HG03196 (cell line): ENCODE data around the gene LIN7A.

Experiments
- ATAC-seq: cut with Tn5 transposase; IDR thresholded peaks from one replicate; pipeline ENCODE4 v1.9.1; 2021; ENCODE audit not compliant: unreplicated experiment

LIN7A gene

DNA sequence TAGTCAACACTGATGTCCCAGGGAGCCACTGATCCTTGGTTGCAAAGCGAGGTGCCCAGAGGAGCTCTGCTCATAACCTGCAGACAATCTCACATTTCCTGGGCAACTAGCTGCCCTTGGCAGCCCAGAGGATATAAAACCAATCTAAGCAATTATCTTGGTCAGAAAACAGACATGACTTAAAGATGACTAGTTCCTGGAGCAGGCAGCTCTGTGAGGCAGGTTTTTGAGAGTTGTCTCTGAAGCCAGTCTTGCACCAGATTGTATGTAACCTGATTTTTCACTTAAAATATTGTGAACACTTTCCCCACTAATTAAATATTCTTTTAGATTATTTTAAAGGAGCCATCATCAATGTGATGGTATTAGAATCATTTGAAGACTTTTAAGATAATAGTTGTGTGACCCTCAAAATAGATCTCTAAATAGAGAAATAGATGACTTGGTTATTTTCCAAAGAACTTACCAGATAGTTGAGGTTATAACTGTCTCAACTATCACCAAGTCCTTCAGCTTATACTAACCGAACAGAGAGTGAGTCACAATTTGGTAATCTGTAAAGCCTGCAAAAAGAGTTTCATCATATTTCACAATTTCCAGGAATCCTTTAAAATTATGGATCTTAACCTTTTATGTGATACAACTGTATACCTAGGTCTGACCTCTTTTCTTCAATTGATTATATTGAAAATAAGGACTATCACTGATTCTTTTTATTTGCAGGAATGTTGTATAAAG lies 75.9 kb downstream of the LIN7A start:
- ATAC-seq = no peak

- no peak for ATAC-seq
These were observed 76.8 kb downstream of the LIN7A start for GRCh38 chr12:80860928-80861327.

DNA sequence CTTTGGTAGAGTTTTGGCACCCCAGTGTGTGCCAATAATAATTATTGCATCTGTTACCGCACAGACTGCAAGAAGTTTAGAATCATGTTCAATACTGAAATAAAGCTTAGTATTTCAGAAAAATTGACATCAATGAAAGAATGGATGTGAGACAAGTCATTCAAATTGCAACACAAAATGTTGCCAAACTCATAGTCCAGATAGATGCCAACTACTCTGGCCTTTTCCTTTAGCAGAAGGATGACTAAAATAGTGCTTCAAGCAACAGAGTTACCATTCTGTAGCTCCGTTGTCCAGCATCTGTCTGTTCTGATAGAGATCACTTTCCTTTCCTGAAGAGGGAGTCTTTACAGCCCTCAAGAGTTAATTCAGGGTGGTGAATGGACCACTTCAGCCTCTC lies 77.5 kb downstream of the LIN7A start:
- no peak for ATAC-seq

- ATAC-seq = no peak
These were observed 79.4 kb downstream of the LIN7A start for GRCh38 chr12:80858356-80858755.

DNA sequence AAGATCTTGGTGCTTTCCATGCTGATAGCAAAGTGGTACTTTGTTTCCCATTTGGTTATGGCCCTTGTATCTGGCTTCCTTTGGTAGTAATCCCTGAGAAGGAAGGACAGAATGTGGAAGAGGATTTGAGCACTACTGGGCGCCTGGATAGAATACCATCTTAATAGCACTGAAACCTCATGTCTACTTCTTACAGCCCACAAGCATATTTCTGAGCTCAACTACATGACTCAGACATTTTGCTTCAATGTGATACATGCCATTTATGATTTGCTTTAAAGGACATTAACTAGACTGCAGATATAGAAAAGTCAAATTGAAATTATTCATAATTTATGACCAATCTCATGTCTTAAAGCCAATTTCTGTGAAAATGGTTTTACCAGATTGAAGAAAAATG lies 80.4 kb downstream of the LIN7A start:
- no peak for ATAC-seq

DNA sequence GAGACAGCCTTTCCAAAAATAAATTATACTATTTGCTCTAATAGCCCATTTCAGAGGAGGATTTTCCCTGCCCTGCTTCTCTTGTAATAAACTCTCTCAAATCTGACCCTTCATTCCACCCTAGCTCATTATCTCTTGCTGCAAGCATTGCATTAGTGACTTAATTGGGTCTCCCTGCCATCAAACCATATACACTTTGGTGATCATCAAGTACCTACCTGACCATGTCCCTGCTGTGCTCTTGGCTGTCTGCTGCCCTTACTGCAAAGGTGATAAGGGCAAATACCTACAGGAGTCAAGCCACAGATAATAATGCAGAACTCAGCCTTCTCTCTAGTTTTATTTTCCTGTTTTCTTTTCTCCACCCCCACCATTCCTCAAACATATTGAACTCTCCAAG lies 88.4 kb downstream of the LIN7A start:
- no peak for ATAC-seq

- no peak for ATAC-seq
These were observed 88.9 kb downstream of the LIN7A start for GRCh38 chr12:80848858-80849257.

- ATAC-seq = no peak
These were observed 90.2 kb downstream of the LIN7A start for GRCh38 chr12:80847575-80847974.

DNA sequence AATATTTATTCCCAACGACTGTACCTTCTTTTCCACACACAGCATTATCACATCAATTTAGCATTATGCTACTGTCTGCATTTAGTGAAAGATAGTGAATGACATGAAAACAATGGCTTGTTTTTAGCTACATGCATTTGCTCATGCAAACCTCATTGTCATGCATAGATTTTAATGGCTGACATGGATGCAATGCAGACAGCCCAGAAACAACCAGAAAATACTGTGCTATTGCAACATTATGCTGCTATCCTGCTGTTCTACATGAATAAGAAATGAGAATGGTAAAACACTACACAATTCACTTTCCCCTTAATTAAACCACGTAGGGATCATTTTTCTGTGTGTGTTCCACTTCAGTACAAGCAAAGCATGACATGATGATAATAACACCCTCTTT lies 90.8 kb downstream of the LIN7A start:
- ATAC-seq = no peak

DNA sequence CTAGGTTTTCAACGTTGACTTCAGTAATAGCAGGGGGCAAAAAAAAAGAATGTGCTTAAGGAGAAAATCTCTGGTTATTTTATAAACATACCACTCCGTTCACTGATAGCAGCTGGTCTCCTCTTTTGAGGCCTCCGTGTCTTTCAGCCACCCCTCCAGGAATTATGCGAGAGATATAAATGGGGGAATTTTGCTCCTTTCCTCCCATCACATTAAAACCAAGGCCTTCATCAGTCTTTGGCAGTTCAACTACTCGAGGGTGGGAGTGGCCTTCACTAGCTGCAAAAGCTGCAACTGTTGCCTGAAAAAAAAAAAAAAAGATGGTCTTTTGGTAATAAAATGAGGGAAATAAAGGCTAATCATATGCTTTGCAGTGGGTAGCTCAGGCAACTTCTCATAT lies 92.1 kb downstream of the LIN7A start:
- no peak for ATAC-seq

GRCh38 chr12:80843969-80844368 lies 93.8 kb downstream of the LIN7A start:
- no peak for ATAC-seq

GRCh38 chr12:80838708-80839107 lies 99.0 kb downstream of the LIN7A start:
- ATAC-seq = no peak

GRCh38 chr12:80838024-80838658 lies 99.6 kb downstream of the LIN7A start:
- ATAC-seq = no peak

- peak; percentile 66 for ATAC-seq
These were observed 100.3 kb downstream of the LIN7A start for GRCh38 chr12:80837342-80837978.

- no peak for ATAC-seq
These were observed 103.0 kb downstream of the LIN7A start for GRCh38 chr12:80834724-80835123.

GRCh38 chr12:80830533-80831088 lies 107.1 kb downstream of the LIN7A start:
- ATAC-seq = no peak

- ATAC-seq = no peak
These were observed 108.0 kb downstream of the LIN7A start for GRCh38 chr12:80829767-80830166.

GRCh38 chr12:80825506-80825905 lies 112.2 kb downstream of the LIN7A start:
- no peak for ATAC-seq

DNA sequence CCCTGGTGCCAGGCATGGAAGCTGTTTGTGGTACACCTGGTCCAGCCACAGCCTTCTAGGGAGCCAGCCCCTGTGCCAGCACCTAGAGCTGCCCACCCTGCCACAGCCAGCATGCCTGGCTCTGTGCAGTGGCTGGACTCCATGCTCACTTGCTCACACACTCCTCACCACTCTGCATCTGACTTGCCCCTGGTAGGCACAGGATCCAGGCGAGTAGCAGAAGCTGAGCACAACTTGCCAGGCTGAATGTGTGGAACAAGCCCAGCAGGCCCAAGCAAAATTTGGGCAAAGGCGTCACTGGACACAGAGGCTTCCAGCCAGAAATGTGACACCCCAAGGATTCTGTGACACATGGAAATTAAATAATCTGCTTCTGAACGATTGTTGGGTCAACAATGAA lies 114.3 kb downstream of the LIN7A start:
- no peak for ATAC-seq

DNA sequence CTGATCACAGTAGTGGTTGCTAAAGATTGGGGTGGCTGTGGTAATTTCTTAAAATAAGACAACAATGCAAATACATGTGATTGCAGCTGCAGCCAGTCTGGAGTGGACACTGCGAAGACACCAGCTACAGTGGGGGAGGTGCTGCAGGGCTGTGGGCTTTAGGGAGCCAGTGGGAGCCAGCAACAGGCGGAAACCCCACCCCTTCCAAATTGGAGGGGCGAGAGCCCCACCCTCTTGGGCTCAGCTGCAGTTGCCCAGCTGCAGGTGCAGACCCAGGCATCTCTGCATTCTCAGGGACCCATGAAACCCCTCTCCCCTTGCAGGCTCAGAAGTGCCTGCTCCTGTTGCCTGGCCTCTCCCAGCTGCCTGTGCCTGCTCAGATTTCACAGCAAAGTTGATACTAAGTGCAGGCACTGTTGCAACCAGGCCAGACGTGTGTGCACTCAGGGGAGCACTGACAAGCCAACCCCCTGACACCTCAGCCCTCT lies 116.2 kb downstream of the LIN7A start:
- no peak for ATAC-seq

- ATAC-seq = no peak
These were observed 118.9 kb downstream of the LIN7A start for GRCh38 chr12:80818878-80819277.

- no peak for ATAC-seq
These were observed 122.4 kb downstream of the LIN7A start for GRCh38 chr12:80815351-80815750.
